Stimulated activated CD8-positive, alpha-beta memory T cell treated with anti-CD3 and anti-CD28 coated beads, Interleukin-7, amount 100 ng/mL, for 48 hours (primary cell): Measurements from ENCODE around the gene PORCN.
A peak's percentile ranks its signal among the peaks of the same experiment; 100 is the strongest.
"Not testable (repeated sequence)": the region's sequence is repeated elsewhere in the genome, so short reads cannot be mapped to it uniquely, and the experiment has no call there.

Experiments
- DNase-seq, 2 donors: peaks; one replicate each; pipeline ENCODE4 v3.0.0-alpha.2; 2020; ENCODE audit warnings: low read depth in 1 of 2; ENCODE audit errors: extremely low read depth in 1 of 2

The PORCN gene

DNA sequence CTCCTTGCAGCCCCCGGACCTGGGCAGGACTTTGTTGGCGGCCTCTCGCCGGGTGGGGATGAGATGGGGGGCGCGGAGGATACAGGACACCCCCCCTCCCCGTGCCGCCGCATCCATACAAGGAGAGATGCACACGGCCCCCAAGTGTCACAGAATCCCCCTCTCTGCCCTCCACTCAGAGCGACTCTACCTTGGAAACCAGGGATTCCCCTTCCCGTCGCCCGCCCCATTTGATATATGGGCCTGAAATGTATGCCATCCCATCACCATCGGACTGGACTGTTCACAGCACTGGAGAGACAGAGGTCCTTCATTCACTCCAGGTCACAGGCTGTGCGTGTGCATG, 426 bp downstream of the PORCN start:
- DNase-seq, result no peak

DNA sequence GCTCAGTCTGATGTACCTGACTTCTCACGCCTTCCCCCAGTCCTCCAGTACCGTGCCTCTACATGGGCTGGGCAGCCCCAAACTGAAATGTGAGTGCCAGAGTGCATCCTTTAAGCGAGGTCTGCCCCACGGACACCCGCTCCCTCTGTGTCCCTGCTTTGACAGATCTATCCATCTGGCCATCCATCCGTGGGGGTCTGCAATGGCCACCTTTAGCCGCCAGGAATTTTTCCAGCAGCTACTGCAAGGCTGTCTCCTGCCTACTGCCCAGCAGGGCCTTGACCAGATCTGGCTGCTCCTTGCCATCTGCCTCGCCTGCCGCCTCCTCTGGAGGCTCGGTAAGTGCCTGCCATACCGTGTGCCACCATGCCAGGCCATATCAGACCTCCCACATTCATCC, 827 bp downstream of the PORCN start:
- DNase-seq, result no peak

DNA sequence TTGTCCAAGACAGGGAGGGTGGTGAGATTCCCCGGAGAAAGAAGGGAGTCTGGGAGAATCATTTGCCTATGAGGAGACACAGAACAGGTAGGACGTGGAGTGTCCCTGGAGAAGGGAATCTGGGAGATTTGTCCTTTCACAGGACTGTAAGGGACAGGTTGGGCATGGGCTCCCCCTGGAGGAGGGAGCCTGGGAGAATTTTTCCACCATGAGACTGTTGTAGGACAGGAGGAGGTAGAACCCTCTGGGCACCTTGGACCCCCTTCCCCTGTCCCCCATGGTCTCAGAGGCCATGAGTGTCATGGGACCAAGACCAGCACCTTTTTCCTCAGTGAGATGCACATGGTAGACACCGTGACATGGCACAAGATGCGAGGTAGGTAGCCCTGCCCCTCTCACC, 2.8 kb downstream of the PORCN start:
- DNase-seq, result no peak

GRCh38 chrX:48512371-48512935, 3.7 kb downstream of the PORCN start:
- DNase-seq, result no peak

- no peak for DNase-seq
These were observed 4.9 kb downstream of the PORCN start for GRCh38 chrX:48513670-48514069.

DNA sequence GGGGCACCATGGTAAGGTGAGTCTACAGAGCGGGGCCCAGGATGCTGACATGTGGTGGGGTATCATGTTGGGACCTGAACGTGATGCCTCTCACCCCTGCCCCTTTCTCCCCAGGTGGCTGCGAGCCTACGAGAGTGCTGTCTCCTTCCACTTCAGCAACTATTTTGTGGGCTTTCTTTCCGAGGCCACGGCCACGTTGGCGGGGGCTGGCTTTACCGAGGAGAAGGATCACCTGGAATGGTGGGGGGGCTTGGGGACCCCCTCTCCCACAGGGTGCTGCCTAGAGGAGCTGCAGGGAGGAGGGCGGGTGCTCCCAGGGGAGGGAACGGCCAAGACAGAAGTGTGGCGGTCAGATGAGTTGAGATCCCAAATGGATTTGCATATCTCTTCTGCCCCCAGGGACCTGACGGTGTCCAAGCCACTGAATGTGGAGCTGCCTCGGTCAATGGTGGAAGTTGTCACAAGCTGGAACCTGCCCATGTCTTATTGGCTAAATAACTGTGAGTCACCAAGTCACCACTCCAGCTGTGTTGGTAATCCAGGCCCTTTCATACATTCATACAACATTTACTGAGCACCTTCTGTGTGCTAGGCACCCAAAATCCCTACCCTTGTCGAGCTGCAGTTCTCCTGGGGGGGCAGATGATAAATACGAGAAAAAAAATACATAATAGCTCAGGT, 5.5 kb downstream of the PORCN start:
- DNase-seq, result no peak

DNA sequence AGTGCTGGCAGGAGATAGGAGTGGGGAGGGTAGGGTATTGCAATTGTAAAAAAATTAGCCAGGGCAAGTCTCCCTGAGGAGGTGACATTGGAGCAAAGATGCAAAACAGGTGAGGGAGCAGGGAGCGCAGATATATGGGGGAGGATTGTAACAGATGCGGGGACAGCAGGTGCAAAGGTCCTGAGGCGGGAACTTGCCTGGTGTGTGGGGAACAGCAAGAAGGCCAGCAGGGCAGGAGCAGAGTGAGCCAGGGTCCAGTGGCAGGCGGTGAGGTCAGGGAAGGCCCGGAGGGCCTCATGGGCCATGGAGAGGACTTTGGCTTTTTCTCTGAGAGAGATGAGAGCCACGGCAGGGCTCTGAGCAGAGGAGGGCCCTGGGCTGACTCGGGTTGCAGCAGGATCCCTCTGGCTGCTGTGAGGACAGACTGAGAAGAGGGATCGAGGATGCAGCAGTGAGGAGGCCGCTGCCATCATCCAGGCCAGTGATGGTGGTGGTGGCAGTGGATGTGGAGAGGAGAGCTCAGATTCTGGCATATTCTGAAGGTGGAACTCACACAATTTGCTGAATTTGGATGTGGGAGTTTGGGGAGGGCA, 6.2 kb downstream of the PORCN start:
- DNase-seq, result no peak

DNA sequence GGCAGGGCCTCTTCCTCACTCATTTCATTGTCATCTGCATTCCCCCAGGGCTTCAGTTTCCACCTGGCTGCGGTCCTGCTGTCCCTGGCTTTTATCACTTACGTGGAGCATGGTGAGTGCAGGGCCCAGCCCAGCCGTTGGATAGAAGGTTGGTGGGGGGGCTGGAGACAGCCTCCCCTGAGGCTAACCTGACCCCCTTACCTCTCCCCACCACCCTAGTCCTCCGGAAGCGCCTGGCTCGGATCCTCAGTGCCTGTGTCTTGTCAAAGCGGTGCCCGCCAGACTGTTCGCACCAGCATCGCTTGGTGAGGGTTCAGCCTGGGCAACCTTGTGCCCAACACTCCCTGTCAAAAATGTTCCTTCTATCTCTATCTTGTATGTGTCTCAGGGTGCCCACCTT, 7.0 kb downstream of the PORCN start:
- DNase-seq, result no peak

DNA sequence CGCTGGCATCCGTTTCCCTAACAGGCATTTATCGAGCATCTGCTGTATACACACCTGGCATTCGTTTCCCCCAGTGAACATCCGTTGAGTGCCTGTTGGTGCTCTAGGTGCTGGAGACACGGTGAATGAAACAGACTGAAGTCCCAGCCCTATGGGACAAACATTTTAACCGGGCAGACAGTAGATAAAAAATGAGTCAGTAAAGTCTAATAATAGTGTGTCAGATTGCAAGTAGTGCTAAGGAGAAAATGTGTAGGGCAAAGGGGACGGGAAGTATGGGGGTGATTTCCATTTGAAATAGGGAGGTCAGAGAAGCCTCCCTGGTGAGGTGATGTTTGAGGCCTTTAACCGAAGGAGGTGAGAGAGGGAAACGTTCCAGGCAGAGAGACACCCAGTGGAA, 7.5 kb downstream of the PORCN start:
- DNase-seq, result no peak

DNA sequence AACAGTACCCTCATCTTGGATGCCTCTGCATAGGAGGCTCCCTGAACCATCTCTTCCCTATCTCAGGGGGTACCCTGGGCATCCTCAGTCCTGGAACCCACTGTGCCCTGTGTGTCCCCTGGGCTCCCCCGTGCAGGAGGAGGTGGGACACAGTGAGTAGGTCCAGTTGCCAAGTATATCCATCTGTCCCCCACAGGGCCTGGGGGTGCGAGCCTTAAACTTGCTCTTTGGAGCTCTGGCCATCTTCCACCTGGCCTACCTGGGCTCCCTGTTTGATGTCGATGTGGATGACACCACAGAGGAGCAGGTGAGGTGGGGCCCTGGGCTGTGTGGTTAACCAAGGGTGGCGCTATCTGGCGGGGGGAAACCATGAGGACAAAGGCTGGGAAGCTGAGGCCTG, 8.2 kb downstream of the PORCN start:
- DNase-seq, result no peak

DNA sequence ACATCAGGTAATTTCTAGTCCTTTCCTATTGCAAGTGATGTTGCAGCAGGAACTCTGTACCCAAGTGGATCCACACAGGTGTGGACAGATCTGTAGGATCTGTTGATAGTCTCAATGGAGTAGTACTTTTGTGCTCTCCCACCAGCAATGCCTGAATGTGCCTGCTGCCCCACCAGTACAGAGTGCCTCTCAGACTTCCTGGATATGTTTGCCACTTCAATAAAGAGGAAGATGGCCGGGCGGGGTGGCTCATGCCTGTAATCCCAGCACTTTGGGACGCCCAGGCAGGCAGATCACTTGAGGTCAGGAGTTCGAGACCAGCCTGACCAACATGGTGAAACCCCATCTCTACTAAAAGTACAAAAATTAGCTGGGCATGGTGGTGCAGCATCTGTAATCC, 10.7 kb downstream of the PORCN start:
- not testable (repeated sequence) for DNase-seq

DNA sequence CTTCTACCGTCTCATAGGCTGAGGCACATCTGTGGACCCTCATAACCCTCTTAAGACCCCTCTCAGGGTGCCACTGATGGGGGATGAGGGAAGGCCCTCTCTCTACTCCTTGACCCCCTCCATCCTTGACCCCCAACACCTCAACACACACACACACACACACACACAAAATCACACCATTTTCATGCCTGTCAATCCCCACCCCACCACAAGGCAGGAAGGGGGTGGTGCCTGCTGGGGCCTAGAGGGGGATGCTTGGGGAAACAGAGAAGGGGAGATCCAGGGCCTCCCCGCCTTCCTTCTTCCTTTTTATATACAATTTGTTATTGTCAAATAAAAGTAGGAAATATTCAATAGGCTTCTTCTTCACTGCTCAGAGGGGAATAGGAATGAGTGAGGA, 11.7 kb downstream of the PORCN start:
- no peak for DNase-seq

DNA sequence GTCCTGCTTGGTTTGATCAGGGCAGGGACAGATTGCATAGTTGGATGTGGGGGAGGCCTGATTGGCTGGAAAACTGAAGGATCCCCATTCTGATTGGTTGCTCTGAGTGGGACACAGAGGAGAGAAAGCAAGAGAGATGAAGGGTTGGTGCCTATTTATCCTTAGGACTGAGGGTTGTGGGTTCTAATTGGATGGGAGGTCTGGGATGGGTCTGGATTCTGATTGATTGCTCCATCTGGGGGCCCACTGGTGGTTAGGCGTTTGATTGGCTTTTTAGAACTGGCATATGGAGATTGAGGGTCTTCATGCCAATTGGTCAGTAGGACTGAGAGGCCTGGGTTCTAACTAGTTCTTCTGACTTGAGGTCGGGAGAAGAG, 12.2 kb downstream of the PORCN start:
- DNase-seq, result no peak

DNA sequence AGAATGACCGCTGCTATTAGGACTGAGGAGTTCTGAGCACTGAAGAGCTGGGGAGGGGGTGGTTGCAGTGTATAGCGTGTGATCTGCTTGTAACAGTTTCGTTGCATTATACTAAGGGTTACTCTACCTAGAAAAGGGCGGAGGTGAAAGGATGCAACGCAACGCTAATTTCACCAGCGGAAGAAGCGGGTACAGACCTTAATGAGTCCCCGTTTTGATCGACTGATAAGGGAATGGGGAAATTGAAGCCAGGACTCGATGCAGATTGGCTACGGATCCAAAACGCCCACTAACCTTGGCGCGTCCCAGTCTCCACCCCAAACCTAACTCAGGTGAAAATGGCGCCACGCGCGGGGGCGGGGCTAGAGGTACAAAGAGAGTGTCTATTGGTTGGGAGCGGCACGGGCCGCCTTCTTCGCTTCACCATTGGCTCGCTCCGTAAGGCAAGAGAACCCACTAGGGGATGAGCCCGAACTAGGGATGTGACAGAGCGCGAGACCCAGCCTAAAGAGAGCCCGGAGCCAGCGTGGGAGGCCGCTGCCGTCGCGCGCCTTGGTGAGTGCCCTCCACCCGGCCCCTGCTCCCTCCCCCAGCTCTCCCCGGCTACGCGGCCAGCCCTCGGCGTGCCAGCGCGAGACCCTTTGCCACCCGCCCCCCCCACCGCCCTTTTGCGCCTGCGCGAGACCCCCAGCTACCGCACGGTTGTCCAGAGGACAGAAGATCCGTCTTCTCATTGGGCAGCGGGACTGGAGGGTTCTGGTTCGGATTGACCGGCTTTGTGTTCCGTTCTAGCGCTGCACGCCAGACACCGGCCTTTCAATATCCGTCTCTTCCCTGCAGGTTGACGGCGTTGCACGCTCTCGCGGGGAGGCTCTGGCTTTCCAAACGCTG, 12.8 kb downstream of the PORCN start, which contains the start of gene EBP:
Gene EBP, plus strand, starts transcription at position 456 of the 891 bp plus-strand sequence. CDS start 1,964 bp downstream, outside the sequence.
- peak; percentile 81 to 93 for DNase-seq

GRCh38 chrX:48522291-48522690, 13.5 kb downstream of the PORCN start:
- no peak for DNase-seq

GRCh38 chrX:48523682-48524081, 14.9 kb downstream of the PORCN start:
- no peak for DNase-seq

DNA sequence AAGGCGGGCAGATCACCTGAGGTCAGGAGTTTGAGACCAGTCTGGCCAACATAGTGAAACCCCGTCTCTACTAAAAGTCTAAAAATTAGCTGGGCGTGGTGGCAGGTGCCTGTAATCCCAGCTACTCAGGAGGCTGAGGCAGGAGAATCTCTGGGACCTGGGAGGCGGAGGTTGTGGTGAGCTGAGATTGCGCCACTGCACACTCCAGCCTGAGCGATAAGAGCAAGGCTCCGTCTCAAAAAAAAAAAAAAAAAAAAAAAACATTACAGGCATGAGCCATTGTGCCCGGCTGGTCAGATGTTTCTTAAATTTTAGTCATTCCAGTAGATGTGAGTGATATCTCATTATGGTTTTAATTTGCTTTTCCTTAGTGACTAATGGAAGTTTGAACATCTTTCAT, 17.1 kb downstream of the PORCN start:
- not testable (repeated sequence) for DNase-seq

GRCh38 chrX:48530736-48531135, 21.9 kb downstream of the PORCN start:
- no peak for DNase-seq

DNA sequence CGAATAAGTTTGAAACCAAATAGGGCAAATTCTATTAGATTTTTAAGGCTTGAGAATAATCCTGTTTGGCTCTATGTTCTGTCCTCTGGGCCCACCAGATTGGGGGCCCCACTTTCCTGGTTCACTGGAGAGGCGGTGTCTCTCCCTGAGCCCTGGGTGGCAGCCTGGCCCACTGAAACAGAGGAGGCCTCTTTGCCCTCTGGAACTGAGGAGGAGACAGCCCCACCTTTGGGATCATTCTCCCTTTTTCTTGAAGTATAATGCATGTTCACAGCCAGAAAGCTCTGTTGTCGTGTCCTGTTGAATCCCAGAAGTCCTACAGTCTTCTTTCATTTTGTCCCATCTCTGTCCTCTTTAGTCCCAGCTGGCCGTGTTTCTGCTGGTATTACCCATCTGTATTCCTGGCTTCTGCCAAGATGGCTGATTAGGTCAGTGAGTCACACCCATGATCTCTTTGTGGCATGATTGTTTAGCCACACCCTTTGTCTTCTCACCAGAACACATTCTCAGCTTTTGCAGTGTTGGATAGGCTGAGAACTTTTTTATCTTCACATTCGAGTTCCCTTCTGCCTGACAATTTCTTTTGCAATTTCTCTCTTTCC, 22.7 kb downstream of the PORCN start:
- DNase-seq, result no peak

GRCh38 chrX:48532161-48532560, 23.4 kb downstream of the PORCN start:
- DNase-seq, result no peak

DNA sequence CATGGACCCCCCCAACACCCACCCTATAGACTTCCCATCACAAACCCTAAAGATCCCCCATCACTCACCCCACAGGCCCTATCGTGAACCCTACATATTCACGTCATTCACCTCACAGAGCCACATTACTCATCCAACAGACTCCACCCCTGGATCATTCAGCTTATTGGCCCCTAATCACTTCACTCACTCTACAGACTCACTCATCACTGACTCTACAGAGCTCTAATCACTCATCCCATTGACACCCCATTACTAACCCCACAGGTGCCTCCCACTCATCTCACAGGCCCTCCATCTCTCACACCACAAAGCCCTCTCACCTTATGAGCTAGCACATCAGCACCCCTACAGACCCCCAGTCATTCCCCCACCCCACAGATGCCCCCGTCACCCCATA, 24.4 kb downstream of the PORCN start:
- no peak for DNase-seq
